Activated T-cell treated with anti-CD3 and anti-CD28 coated beads, Interleukin-2, amount 50 U/mL, for 72 hours (primary cell): Measurements from ENCODE around the gene FOXP3. TPM values are rescaled to one million over a fixed set of nuclear protein-coding genes. Genes with fewer than 3 reads are reported as not detected.

ENCODE experiments used
- ATAC-seq, 2 donors: fragments of 150-1000 bp; cut with Tn5 transposase; replicated peaks in 1 of 2; 2 replicates each; pipeline ENCODE4 v1.10.0; 2021; ENCODE audit warnings: moderate library complexity in 2 of 2, mild to moderate bottlenecking in 1 of 2
- DNase-seq, 2 donors: peaks; one replicate each; pipeline ENCODE4 v3.0.0; 2021 to 2022; ENCODE audit warnings: mixed read lengths in 1 of 2
- H3K27ac Mint-ChIP-seq: one replicate; pipeline ENCODE4 v1.8.0; 2022; ENCODE audit warnings: mild to moderate bottlenecking, moderate library complexity, mixed read lengths
- H3K27me3 Mint-ChIP-seq: one replicate; pipeline ENCODE4 v1.8.0; 2022; ENCODE audit warnings: low read depth, mixed read lengths
- H3K36me3 Mint-ChIP-seq, 2 donors: one replicate each; pipeline ENCODE4 v1.8.0; 2022; ENCODE audit warnings: mixed read lengths in 2 of 2, mild to moderate bottlenecking in 1 of 2; ENCODE audit not compliant: insufficient read depth in 2 of 2
- H3K4me1 Mint-ChIP-seq: one replicate; pipeline ENCODE4 v1.8.0; 2022; ENCODE audit warnings: low read depth, mixed read lengths
- H3K4me3 Mint-ChIP-seq, 2 donors: one replicate each; pipeline ENCODE4 v1.8.0; 2022; ENCODE audit warnings: mild to moderate bottlenecking in 2 of 2, mixed read lengths in 2 of 2, moderate library complexity in 2 of 2
- H3K9me3 Mint-ChIP-seq, 2 donors: one replicate each; pipeline ENCODE4 v1.8.0; 2022; ENCODE audit warnings: mixed read lengths in 2 of 2
- total RNA-seq, 2 donors: library from RNA; stranded (reverse); gene quantifications; one replicate each; pipeline ENCODE4 v1.2.3, GENCODE V29; 2022

The FOXP3 gene
- total RNA-seq, 2 donors from 2014 or later = 16.7 to 22.8 TPM

- no peak for DNase-seq
- Mint-ChIP-seq H3K9me3 (no peaks in the 10 kb centered on the region), H3K4me1 (peaks cover 21% of the 10 kb centered on the region), H3K4me3 (no peak overlapping the region), H3K27me3 (no peaks in the 10 kb centered on the region), H3K36me3 (peaks cover 0 to 3% of the 10 kb centered on the region in 2 donors), H3K27ac (no peak overlapping the region)
- no peak for ATAC-seq
Observed at GRCh38 chrX:49254639-49255038, 9.9 kb downstream of the FOXP3 start.

- no peak overlapping the region for H3K4me3 Mint-ChIP-seq
- no peak for ATAC-seq
- peaks cover 0 to 3% of the 10 kb centered on the region in 2 donors for H3K36me3 Mint-ChIP-seq
- no peaks in the 10 kb centered on the region for H3K27me3 Mint-ChIP-seq
- no peak overlapping the region for H3K27ac Mint-ChIP-seq
- H3K4me1 Mint-ChIP-seq = peaks cover 8% of the 10 kb centered on the region
- no peak for DNase-seq
- no peaks in the 10 kb centered on the region for H3K9me3 Mint-ChIP-seq
Observed at GRCh38 chrX:49251325-49251724, 13.2 kb downstream of the FOXP3 start.

DNA sequence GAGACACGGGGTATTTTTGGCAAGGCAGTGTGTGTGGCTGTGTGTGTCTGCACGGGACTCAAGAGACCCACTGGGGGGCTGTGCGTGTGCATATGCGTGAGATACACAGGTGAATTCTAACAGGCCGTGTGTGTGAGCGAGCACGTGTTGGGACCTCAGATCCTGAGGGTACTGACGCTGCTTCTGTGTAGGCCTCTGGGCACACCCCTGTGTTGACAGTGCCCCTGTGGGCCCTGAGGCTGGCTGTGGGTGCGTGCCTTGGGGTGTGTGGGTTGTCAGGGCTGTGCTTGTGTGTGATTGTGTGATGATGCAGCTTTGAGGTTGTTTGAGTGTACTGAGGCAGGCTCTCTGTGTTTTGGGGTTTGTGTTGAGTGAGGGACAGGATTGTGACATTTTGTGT, 13.9 kb downstream of the FOXP3 start:
- ATAC-seq = peak in 1 of 2 donors; percentile 36

GRCh38 chrX:49250066-49250465, 14.4 kb downstream of the FOXP3 start:
- Mint-ChIP-seq H3K27me3 (no peaks in the 10 kb centered on the region), H3K4me3 (no peak overlapping the region), H3K4me1 (peaks cover 8% of the 10 kb centered on the region), H3K27ac (no peak overlapping the region), H3K9me3 (no peaks in the 10 kb centered on the region), H3K36me3 (peaks cover under 1 to 2% of the 10 kb centered on the region in 2 donors)
- ATAC-seq (no peak), DNase-seq (no peak)

More for the DNA sequence above, 13.9 kb downstream of the FOXP3 start:
- no peaks in the 10 kb centered on the region for H3K27me3 Mint-ChIP-seq
- H3K4me3 Mint-ChIP-seq = no peak overlapping the region
- peak overlapping the region; percentile 25 for H3K27ac Mint-ChIP-seq
- H3K36me3 Mint-ChIP-seq = peaks cover 0 to 3% of the 10 kb centered on the region in 2 donors
- DNase-seq = no peak
- H3K4me1 Mint-ChIP-seq = peaks cover 8% of the 10 kb centered on the region
- H3K9me3 Mint-ChIP-seq = no peaks in the 10 kb centered on the region

DNA sequence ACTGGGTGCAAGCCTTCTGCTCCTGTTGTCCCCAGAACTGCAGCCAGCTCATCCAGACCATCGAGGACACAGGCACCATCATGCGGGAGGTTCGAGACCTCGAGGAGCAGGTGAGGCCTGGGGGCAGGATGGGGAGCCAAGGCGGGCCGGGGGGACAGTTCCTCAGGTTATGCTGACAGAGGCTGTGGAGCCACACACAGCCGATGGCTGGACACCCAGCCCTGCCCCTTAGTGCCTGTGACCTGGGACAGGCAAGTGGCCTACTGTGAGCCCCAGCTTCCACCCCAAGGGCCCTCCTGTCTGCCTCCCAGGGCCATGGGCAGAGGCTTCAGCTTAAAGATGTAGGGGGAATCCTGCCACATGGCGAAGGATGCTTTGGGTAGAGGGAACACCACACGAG, 14.9 kb downstream of the FOXP3 start:
- Mint-ChIP-seq H3K4me1 (peaks cover 8% of the 10 kb centered on the region), H3K27me3 (no peaks in the 10 kb centered on the region), H3K4me3 (no peak overlapping the region), H3K9me3 (no peaks in the 10 kb centered on the region), H3K27ac (no peak overlapping the region), H3K36me3 (peaks cover 2 to 4% of the 10 kb centered on the region in 2 donors)
- DNase-seq (no peak), ATAC-seq (no peak)

DNA sequence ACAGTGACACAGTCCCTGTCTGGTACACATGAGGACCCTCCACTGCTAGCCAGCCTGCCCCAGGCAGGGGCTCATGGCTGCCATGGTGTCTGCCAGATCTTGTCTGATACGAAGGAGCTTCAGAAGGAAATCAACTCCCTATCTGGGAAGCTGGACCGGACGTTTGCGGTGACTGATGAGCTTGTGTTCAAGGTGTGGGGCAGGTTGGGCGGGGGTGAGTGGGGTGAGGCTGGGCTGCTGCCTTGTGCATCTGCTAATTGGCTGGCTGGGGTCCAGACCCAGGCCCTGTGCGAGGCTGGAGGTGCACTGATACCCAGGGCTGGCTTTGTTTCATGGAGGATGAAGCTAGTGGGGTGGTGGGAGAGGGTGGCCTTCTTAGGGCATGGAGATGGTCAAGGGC, 15.4 kb downstream of the FOXP3 start:
- H3K9me3 Mint-ChIP-seq = no peaks in the 10 kb centered on the region
- H3K27me3 Mint-ChIP-seq = no peaks in the 10 kb centered on the region
- peaks cover 4% of the 10 kb centered on the region in 2 donors for H3K36me3 Mint-ChIP-seq
- ATAC-seq = no peak
- no peak for DNase-seq
- no peak overlapping the region for H3K27ac Mint-ChIP-seq
- no peak overlapping the region for H3K4me3 Mint-ChIP-seq
- peaks cover 8% of the 10 kb centered on the region for H3K4me1 Mint-ChIP-seq

GRCh38 chrX:49247916-49248811, 16.3 kb downstream of the FOXP3 start:
- Mint-ChIP-seq H3K36me3 (peaks cover 4 to 6% of the 10 kb centered on the region in 2 donors), H3K4me3 (no peak overlapping the region), H3K27me3 (no peaks in the 10 kb centered on the region), H3K4me1 (peaks cover 8% of the 10 kb centered on the region), H3K27ac (no peak overlapping the region), H3K9me3 (no peaks in the 10 kb centered on the region)
- ATAC-seq = no peak
- no peak for DNase-seq

- H3K36me3 Mint-ChIP-seq = peaks cover 4 to 6% of the 10 kb centered on the region in 2 donors
- H3K4me1 Mint-ChIP-seq = peaks cover 8% of the 10 kb centered on the region
- H3K4me3 Mint-ChIP-seq = no peak overlapping the region
- H3K27ac Mint-ChIP-seq = no peak overlapping the region
- H3K27me3 Mint-ChIP-seq = no peaks in the 10 kb centered on the region
- H3K9me3 Mint-ChIP-seq = no peaks in the 10 kb centered on the region
- DNase-seq (no peak), ATAC-seq (no peak)
Observed at GRCh38 chrX:49247346-49247745, 17.2 kb downstream of the FOXP3 start.

DNA sequence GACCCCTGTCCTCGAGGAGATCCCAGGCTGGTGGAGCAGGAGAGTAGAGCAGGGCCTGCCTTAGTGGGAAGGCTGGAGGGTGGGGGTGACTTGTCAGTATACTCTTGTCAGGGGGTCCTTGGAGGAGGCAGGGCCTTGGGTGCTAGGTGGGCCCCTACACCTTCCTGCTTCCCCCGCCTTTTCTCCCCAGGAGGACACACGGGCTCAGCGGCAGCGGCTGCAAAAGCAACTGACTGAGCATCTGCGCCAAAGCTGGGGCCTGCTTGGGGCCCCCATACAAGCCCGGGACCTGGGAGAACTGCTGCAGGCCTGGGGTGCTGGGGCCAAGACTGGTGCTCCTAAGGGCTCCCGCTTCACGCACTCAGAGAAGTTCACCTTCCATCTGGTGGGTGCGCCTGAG, 18.0 kb downstream of the FOXP3 start:
- no peak overlapping the region for H3K4me3 Mint-ChIP-seq
- no peaks in the 10 kb centered on the region for H3K9me3 Mint-ChIP-seq
- peaks cover 4 to 6% of the 10 kb centered on the region in 2 donors for H3K36me3 Mint-ChIP-seq
- H3K27ac Mint-ChIP-seq = peak overlapping the region; percentile 13
- DNase-seq (no peak), ATAC-seq (no peak)
- H3K4me1 Mint-ChIP-seq = peaks cover 8% of the 10 kb centered on the region
- no peaks in the 10 kb centered on the region for H3K27me3 Mint-ChIP-seq

GRCh38 chrX:49244207-49244606, 20.3 kb downstream of the FOXP3 start:
- H3K9me3 Mint-ChIP-seq = no peaks in the 10 kb centered on the region
- H3K4me3 Mint-ChIP-seq = no peak overlapping the region
- peaks cover 4% of the 10 kb centered on the region in 2 donors for H3K36me3 Mint-ChIP-seq

GRCh38 chrX:49243166-49243565, 21.3 kb downstream of the FOXP3 start:
- H3K4me3 Mint-ChIP-seq = no peak overlapping the region
- ATAC-seq (no peak), DNase-seq (no peak)
- H3K9me3 Mint-ChIP-seq = no peaks in the 10 kb centered on the region
- H3K27ac Mint-ChIP-seq = no peak overlapping the region
- H3K36me3 Mint-ChIP-seq = peaks cover 4% of the 10 kb centered on the region in 2 donors
- no peaks in the 10 kb centered on the region for H3K4me1 Mint-ChIP-seq
- no peaks in the 10 kb centered on the region for H3K27me3 Mint-ChIP-seq

More at GRCh38 chrX:49244207-49244606, 20.3 kb downstream of the FOXP3 start:
- DNase-seq (no peak), ATAC-seq (no peak)
- Mint-ChIP-seq H3K27me3 (no peaks in the 10 kb centered on the region), H3K4me1 (no peaks in the 10 kb centered on the region), H3K27ac (no peak overlapping the region)

DNA sequence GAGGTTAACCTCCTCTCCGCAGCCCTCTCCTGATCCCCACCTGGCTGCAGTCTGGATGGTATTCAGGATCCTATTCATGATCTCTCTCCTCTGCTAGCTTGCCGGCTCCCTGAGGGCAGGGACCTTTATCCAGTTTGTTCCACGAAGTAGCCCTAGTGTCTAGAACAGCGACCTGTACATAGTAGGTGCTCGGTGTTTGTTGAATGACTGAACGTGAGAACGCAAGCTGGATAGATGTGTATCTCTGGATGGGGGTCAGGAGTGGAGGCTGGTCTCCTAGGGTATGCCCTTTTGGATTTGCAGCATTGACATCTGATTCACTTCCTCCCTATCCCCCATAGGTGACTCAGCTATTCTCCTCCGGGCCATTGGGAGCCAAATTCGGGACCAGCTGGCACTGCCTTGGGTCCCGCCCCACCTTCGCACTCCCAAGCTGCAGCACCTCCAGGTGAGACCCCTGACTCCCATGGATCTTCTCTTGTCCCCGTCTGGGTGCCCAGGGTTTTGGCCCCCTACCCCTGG, 21.9 kb downstream of the FOXP3 start:
- H3K4me3 Mint-ChIP-seq = no peak overlapping the region
- DNase-seq = no peak
- H3K27me3 Mint-ChIP-seq = no peaks in the 10 kb centered on the region
- no peak for ATAC-seq
- H3K4me1 Mint-ChIP-seq = no peaks in the 10 kb centered on the region
- H3K27ac Mint-ChIP-seq = no peak overlapping the region
- peaks cover 4% of the 10 kb centered on the region in 2 donors for H3K36me3 Mint-ChIP-seq
- H3K9me3 Mint-ChIP-seq = no peaks in the 10 kb centered on the region

GRCh38 chrX:49238735-49239134, 25.8 kb downstream of the FOXP3 start:
- no peak for DNase-seq
- Mint-ChIP-seq H3K4me1 (peaks cover 15% of the 10 kb centered on the region), H3K27ac (no peak overlapping the region), H3K4me3 (no peak overlapping the region), H3K27me3 (no peaks in the 10 kb centered on the region), H3K36me3 (no peaks in the 10 kb centered on the region), H3K9me3 (no peaks in the 10 kb centered on the region)
- ATAC-seq = no peak
